Activated gamma-delta T cell treated with anti-CD3 and anti-CD28 coated beads, Interleukin-2, amount 50 U/mL, for 16 hours (primary cell): ENCODE measurements around the gene HSD3B7.

Source experiments
- DNase-seq: peaks from one replicate; pipeline ENCODE4 v3.0.0-alpha.2; 2020; ENCODE audit warnings: low read depth

HSD3B7 gene

DNA sequence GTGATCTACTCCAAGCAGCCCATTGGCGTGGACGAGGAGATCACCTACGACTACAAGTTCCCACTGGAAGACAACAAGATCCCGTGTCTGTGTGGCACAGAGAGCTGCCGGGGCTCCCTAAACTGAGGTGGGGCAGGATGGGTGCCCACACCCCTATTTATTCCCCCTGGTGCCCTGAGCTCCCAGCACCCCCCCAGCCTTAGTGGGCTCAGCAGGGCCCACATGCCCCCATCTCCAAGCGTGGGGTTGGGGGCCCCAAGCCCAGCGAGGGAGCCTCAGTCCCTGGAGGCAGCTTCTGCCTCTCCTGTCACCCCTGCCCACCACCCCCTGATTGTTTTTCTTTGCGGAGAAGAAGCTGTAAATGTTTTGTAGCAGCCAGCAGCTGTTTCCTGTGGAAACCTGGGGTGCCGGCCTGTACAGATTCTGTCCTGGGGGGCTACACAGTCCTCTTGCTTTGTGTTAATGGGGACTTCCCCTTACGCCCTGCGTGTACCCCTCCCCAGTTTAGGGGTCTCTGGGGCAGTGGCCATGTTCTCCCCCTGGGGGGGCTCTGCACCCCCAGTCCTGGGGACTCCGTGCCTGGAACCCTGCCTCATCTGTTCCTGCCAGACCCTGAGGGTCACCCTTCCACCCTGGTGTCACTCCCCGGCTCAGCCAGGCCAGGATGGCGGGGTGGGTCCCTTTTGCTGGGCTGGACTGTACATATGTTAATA is 953 bp upstream of the HSD3B7 start:
- DNase-seq, result no peak

DNA sequence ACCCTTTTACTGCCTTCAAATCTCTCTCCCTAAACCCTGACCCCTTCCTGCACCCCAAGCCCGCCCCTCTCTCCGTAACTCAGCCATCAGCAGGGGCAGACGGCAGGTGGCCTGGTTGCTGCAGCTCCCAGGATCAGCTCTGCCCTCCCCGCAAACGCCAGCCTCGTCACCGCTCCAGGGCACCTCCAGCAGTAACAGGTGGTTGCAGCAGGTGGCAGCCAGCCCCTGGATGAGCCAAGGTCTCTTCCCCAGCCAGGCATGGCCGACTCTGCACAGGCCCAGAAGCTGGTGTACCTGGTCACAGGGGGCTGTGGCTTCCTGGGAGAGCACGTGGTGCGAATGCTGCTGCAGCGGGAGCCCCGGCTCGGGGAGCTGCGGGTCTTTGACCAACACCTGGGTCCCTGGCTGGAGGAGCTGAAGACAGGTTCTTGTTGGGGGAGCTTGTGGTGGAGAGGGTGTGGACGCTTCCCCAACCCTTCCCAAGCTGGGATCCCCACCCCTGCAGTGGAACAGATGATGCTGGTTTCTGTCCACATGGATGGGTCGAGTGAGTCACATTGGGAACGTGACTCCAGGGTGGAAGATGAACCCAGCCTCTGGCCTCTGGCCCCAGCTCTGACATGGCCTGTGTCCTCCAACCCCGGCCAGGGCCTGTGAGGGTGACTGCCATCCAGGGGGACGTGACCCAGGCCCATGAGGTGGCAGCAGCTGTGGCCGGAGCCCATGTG is 558 bp downstream of the HSD3B7 start:
- no peak for DNase-seq

DNA sequence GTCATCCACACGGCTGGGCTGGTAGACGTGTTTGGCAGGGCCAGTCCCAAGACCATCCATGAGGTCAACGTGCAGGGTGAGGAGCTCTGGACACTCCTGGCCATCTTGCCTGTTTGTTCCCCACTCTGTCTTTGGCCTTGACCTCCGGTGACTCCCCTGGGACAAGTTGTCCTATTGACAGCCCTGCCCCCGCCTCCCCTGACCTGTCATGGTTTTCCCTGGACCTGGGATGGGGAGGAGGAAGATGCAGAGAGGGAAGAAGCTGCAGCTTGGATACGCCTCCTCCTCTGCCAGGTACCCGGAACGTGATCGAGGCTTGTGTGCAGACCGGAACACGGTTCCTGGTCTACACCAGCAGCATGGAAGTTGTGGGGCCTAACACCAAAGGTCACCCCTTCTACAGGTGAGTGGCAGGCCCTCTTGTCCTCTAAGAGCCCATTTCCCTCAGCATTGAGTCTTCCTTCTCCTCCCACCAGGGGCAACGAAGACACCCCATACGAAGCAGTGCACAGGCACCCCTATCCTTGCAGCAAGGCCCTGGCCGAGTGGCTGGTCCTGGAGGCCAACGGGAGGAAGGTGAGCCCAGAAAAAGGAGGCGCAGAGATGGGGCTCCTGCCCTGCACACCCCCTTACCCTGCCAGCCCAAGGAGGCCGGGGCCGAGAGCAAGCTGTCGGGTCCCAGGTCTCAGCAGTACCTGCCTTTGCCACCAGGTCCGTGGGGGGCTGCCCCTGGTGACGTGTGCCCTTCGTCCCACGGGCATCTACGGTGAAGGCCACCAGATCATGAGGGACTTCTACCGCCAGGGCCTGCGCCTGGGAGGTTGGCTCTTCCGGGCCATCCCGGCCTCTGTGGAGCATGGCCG is 1.4 kb downstream of the HSD3B7 start:
- no peak for DNase-seq

DNA sequence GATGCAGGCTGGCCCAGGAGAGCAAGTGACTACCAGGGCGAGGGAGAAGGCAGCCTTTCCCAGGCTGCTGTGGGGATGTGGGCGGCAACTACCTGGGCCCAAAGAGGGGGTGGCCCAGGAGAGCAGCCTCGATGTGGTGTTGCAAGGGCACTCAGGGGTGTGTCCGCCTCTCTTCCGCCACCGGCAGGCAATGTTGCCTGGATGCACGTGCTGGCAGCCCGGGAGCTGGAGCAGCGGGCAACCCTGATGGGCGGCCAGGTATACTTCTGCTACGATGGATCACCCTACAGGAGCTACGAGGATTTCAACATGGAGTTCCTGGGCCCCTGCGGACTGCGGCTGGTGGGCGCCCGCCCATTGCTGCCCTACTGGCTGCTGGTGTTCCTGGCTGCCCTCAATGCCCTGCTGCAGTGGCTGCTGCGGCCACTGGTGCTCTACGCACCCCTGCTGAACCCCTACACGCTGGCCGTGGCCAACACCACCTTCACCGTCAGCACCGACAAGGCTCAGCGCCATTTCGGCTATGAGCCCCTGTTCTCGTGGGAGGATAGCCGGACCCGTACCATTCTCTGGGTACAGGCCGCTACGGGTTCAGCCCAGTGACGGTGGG is 2.7 kb downstream of the HSD3B7 start:
- no peak for DNase-seq

DNA sequence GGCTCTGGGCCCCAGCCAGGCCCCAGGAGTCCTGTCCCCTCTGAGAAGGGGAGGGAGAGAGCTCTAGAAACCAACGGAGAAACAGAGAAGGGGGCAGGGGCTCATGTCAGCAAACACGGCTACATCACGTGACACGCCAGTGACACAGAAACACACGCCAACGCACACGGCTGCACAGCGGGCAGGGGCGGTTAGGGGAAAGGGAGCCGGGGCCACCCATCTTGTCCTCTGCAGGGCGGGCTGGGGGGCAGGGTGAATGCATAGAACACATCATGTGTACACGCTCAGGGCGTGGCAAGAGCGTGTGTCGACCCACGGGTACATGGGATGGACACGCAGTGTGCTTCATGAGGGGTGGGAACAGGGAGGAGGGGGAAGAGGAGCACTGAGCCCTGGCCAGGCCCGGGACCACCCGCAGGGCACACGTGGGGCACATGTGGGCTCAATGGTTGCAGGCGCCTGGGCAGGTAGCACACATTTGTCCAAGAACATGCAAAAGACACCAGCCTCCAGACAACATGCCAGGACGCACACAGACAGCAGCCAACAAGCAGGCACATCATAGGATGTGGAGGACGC is 4.6 kb downstream of the HSD3B7 start:
- no peak for DNase-seq

DNA sequence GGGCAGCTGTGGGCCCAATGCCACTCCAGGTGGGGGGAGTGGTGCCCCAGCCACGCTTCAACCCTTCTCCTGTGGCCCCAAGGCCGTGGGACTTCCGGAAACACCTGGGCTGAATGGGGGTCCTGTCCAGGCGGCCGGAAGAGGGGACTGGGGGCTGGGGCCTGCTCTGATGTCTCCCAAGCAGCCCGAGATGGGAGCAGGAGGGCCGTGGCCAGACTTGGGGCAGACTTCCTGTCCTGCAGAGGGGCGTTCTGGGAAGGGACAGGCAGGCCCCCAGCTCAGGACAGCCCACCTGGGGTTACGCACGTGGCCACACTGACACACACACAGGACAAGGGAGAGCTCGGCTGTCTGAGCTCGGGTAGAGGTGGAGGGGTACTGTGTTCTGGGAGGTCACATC is 5.1 kb downstream of the HSD3B7 start:
- DNase-seq, result no peak

DNA sequence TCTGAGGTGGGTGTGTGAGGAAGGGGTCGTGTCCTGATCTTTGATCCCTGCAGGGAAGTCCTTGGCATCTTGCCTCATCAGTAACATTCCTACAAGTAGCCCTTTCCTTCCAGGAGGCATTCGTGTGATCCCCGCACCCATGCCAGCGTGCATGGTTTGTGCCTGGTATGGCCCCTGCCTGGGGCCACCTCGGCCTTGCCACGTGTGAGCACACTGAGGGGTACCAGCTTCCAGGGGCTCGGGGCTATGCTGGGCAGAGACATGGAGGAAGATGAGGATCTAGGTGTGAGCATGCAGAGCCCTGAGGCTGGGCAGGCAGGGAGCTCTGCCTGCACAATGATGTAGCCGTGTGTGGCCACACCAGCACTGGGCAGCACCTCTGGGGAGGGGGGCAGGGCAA is 6.0 kb downstream of the HSD3B7 start:
- DNase-seq, result no peak

DNA sequence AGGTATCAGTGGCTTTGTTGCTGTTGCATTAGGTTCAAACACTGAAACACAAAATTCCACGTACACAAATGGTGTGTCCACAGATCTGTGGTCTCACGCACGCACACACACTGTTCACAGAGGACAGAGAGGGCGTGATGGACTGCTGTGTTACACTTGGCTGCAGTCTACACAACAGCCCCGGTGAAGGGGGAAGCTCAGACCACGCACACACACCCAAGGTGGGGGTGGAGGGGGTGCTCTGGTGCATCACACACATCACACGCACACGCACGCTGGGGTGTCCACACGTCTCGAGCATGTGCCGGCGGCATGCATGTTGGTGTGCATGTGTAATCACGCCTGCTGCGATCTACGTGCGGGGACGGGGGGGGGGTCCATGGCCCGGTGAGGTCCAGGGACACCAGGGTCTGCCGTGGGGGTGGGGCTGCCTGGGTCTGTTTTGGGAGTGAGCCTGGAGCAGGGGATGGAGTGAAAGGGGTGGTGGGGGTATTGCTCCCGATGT is 7.3 kb downstream of the HSD3B7 start:
- no peak for DNase-seq

DNA sequence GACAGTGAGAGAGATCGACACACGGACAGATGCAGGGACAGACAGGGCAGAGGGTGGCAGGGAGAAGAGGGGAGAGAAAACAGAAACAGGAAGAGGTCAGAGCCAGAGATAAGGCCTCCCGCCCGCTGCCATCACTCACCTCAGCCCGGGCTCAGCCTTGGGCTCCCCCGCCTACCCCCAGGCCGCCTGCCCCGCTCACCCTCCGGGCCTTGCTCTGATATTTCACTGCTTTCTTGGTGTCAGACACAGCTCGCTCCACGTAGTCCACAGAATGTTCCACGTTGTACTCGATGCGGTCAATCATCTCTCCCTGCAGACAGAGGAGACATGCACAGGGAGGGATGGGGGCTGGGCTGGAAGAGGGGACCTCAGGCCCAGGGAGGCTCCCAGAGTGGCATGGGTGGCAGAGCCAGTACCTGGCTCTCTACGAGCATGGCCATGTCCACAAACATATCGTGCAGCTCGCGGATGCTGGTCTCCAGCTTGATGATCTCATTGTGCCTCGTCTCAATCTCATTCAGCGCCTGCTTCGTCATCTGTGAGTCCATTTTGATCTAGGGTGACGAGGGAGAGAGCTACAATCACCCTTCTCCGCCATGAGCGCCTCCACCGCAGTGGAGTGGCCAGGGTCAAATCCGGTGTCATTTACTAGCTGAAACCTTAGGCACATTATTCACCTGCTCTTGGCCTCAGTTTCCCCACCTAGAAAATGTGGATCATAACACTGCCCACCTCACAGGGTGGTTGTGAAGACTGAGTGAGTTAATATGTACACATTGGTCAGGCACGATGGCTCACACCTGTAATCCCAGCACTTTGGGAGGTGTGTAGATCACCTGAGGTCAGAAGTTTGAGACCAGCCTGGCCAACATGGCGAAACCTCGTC is 8.2 kb downstream of the HSD3B7 start:
- DNase-seq, result no peak

DNA sequence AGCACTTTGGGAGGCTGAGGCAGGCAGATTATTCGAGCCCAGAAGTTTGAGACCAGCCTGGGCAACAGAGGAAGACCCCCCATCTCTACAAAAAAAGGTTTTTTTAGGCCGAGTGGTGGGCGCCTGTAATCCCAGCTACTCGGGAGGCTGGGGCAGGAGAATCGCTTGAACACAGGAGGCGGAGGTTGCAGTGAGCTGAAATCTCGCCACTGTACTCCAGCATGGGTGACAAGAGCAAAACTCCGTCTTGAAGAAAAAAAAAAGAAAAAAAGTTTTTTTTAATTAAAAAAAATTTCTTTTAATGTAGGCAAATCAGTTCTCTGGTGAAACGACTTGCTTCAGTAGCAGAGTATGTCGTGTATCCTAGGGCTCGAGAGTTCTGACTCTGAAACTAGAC is 10.9 kb downstream of the HSD3B7 start:
- no peak for DNase-seq

DNA sequence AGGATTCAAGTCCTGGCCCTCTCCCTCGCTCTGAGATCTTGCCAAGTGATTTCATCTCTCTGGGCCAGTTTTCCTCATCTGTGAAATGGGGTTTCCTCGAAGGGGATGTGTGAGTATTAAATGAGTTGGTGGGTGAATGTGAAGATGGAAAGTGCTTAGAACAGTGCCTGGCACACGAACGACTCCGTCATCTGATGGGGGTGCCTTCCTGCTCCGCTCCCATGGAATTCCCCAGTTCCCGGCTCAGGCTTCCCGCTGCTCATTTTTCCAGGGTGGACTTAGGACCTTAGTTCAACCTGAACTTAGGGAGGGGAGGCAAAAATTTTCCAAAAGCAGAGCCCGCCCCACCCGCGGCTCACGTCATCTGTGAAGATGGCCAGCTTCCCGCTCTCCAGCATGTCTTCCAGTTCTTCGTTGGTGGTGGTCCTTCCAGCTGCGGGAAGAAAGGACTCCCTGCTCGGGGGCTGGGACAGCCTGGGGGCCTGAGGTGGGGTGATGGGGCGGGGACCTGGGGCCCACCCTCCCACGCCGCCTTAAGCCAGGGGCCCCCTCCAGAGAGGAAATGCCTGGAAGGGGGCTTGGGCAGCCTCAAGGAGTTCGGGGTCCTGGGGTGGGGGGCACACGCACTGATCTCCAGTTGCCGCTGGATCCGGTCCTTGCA is 11.4 kb downstream of the HSD3B7 start:
- DNase-seq, result no peak

DNA sequence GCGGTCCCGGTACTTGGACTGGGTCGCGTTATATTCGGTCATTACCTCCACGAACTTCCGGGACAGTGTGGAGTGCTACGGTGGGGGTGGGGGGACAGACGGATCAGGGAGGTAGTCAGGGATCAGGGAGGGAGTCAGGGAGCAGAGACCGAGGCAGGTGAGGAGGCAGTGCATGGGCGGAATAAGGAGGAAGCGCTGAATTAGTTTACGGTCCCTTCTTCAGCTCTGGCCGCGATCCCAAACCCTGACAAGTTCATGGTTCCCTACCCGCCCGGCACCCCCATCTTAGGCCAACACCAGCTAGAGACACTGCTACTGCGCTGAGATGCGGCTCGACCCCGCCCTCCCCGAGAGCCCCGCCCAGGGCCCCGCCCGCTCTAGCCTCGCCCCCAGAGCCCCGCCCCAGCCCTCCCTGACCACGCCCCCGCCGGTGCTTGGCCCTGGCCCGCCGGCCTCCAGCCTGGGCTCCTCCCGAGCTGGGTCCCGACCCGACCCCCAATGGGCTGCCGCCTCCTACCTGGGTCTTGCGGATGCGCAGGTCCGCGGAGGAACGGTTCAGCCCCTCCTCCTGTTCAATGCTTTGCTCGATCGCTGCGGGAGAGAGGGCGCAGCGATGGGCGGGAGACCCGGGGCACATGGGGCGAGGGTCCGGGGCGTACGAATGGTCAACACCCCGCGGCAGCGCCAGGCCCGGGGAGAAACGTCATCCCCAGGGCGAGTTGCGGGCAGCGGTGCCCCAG is 12.1 kb downstream of the HSD3B7 start:
- peak; percentile 72 for DNase-seq

DNA sequence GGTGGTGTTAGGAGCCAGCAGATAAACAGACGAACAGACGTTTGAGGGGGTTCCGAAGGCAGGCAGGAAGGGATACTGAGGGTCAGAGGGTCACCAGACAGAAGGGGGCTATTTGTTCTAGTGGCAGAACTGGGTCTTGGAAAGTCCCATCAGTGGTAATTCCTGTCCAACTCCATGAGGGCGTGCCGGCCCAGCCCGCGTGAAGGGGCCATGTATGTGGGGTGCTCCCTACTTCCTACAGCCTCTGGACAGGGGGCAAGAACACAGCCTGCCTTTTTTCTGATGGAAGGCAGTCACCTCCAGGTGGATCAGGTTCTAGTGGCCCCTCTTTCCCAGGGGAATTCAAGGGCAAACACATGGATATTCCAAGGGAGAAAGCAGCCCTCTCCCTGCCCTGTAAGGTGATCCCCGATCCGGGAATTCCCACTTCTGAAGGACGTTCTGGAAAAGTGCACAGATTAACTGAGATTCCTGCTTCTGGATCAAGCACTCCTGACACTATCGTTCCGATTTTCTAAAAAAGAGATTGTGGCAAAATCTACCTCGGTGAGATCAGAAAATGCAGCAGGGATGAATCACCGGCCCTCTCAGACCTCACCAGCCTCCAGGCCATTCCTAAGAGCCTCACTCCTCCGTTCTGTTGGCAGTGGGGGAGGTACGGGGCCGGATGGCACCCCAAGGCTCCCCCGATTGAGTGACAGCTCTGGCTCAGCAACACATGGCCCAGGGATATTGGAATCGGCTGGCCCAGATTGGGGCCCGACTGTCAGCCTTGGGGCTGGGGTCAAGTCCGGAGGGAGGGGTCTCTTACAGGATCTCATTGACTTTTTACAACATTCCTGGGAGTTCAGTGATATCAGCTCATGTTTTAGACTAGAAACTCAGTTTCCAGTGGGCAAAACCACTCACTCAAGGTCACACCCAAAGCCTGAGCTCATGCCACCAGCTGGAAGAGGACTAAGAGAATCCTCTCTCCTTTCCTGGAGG is 13.0 kb downstream of the HSD3B7 start:
- DNase-seq, result no peak

DNA sequence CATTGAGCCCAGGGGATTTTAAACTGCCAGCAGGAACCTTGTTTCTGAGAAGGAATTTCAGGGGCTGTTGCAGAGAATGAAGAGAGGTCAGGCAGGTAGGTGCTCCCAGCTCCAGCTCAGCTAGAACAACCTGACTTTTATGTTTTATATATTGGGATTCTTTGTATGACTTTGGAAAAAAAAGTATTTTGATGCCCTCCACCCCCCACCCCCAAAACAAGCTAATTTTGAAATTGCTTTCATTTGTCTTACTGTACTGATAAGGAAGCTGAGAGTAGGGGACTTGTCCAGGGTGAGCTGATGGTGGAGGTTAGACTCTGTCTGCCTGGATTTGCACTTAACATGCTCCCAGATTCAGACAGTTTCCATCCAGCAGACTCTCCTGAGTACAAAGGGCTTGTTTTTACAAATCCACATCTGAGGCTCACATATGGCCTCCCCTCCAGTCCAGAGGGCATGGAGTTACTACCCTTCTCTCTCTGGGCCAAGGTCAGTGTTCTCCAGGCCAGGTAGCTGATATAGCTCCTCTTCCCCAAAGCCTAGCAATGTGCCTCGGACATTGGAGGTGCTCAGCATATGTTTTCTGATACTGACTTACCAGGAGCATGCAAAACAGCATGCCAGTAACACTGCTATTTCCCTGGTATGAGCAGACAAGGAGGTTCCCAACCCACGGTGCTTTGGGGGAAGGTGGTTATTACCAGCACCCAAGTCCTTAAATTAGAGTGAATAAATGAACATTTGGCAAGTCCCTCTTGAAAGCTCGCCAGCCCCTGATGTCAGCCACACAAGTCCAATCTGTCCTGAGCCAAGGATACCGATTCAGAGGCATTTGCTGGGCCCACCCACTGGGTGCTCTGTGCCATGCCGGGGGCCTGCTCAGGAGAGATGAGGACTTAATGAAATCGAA is 14.1 kb downstream of the HSD3B7 start:
- DNase-seq, result no peak

DNA sequence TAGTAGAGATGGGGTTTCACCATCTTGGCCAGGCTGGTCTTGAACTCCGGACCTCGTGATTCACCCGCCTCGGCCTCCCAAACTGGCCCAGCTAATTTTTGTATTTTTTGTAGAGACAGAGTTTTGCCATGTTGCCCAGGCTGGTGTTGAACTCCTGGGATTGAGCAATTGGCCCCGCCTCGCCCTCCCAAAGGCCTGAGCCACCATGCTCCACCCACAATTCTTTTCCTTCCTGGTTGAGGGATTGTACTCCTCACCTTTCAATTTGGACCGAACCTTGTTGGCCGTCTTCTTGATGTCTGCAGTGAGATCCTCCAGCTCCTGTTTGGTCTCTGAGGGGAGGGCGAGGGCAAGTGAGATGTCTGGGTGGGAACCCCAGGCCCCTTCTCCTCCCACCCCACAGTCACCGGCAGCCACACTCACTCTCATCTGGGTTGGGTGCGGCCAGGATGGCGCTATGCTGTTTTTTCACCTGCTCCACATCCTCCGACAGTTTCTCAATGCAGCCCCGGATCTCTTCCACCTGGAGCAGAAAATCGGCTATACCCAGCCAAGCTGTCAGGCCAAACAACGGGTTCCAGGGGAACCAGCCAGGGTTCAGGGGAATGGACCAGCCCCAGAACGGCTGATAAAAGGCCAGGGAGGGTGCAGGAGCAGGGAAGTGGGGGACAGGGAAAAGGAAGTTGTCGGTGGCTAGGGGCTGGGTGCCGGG is 15.8 kb downstream of the HSD3B7 start:
- DNase-seq, result no peak

DNA sequence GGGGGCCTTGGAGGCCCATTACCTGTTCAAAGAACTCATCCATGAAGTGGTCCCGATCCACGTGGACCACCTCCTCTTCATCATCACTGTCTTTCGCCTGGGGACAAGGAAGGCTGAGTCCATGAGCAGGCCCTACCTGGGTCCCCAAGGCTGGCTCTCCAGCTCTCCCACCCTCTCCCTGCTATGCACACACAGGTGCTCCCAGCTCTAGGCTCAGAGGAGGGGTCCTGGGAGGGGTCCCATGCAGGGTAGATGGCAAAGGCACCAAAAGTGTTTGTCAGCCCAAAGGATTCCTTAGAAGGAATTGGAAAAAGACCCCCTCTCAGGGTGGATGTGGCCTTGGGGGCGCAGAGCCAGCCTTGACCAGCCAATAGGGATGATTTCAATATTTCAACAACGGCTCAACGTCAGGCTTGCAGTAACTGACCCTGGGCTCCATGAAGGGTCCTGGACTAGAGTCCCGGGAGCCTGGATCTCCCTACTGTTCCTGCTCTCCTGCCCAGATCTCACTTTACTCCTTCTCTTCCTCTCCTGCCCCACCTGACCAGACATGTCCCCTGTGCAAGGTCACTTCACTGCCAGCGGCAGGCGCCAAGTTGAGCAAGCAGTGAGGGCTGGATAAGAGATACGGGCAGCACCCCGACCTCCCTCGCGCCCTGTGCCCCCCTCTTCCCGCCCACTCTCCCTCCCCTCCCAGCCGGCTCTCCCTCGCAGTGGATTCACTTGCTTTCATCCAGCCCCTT is 16.7 kb downstream of the HSD3B7 start:
- DNase-seq, result no peak
